ENCODE data around the gene POGZ. TPM values are rescaled to one million over a fixed set of nuclear protein-coding genes. Genes with fewer than 3 reads are reported as not detected.

POGZ gene
- total RNA-seq, 1 donor from 2014 or later, result 60.6 TPM

- Histone ChIP-seq H3K27ac (no peak overlapping the region), H3K27me3 (no peaks in the 10 kb centered on the region), H3K9me3 (no peaks in the 10 kb centered on the region), H3K4me3 (no peak overlapping the region), H3K36me3 (peaks cover 0 to 78% of the 10 kb centered on the region in 2 donors), H3K4me1 (no peaks in the 10 kb centered on the region)
- DNase-seq (ENCODE audit: extremely low spot score in 2 of 2), result no peak
- TF ChIP-seq CTCF (IDR thresholded peaks at IDR 0.05) (no peak), POLR2AphosphoS5 (IDR thresholded peaks at IDR 0.05; ENCODE audit: insufficient read depth in 1 of 2, low read depth in 1 of 2) (no peak), POLR2A (IDR thresholded peaks at IDR 0.05) (no peak)
- intact Hi-C loops (cut with DNase I), result loop anchor here (5.0 kb wide), 1 partner anchor 107 kb away; no protein-coding TSS in a partner anchor
These were observed 50.4 kb downstream of the POGZ start for GRCh38 chr1:151408891-151409290.

- H3K27me3 ChIP-seq, result no peaks in the 10 kb centered on the region
- H3K27ac ChIP-seq, result no peak overlapping the region
- H3K4me3 ChIP-seq, result no peak overlapping the region
- peaks cover 0 to 78% of the 10 kb centered on the region in 2 donors for H3K36me3 ChIP-seq
- DNase-seq (ENCODE audit: extremely low spot score in 2 of 2), result no peak
- intact Hi-C loops (cut with DNase I), result loop anchor here (5.0 kb wide), 1 partner anchor 105 kb away; no protein-coding TSS in a partner anchor
- no peaks in the 10 kb centered on the region for H3K9me3 ChIP-seq
- H3K4me1 ChIP-seq, result no peaks in the 10 kb centered on the region
- TF ChIP-seq POLR2A (IDR thresholded peaks at IDR 0.05) (no peak), POLR2AphosphoS5 (IDR thresholded peaks at IDR 0.05; ENCODE audit: insufficient read depth in 1 of 2, low read depth in 1 of 2) (no peak), CTCF (IDR thresholded peaks at IDR 0.05) (no peak)
These were observed 52.0 kb downstream of the POGZ start for GRCh38 chr1:151407304-151407703.

GRCh38 chr1:151406176-151406575 lies 53.1 kb downstream of the POGZ start:
- H3K36me3 ChIP-seq, result peaks cover 0 to 78% of the 10 kb centered on the region in 2 donors
- no peak for DNase-seq (ENCODE audit: extremely low spot score in 2 of 2)
- H3K4me1 ChIP-seq, result peaks cover 7% of the 10 kb centered on the region
- no peak overlapping the region for H3K4me3 ChIP-seq
- H3K27ac ChIP-seq, result no peak overlapping the region
- TF ChIP-seq POLR2AphosphoS5 (IDR thresholded peaks at IDR 0.05; ENCODE audit: insufficient read depth in 1 of 2, low read depth in 1 of 2), result no peak
- no peak for TF ChIP-seq POLR2A (IDR thresholded peaks at IDR 0.05)
- TF ChIP-seq CTCF (IDR thresholded peaks at IDR 0.05), result no peak
- no peaks in the 10 kb centered on the region for H3K27me3 ChIP-seq
- intact Hi-C loops (cut with DNase I), result loop anchor here (5.0 kb wide), 1 partner anchor 104 kb away; no protein-coding TSS in a partner anchor
- no peaks in the 10 kb centered on the region for H3K9me3 ChIP-seq

- no peak for DNase-seq (ENCODE audit: extremely low spot score in 2 of 2)
- no peak overlapping the region for H3K4me3 ChIP-seq
- no peaks in the 10 kb centered on the region for H3K27me3 ChIP-seq
- peaks cover 0 to 75% of the 10 kb centered on the region in 2 donors for H3K36me3 ChIP-seq
- peaks cover 15% of the 10 kb centered on the region for H3K4me1 ChIP-seq
- intact Hi-C loops (cut with DNase I), result loop anchor here (5.0 kb wide), 1 partner anchor 103 kb away; no protein-coding TSS in a partner anchor
- TF ChIP-seq CTCF (IDR thresholded peaks at IDR 0.05) (no peak), POLR2A (IDR thresholded peaks at IDR 0.05) (no peak), POLR2AphosphoS5 (IDR thresholded peaks at IDR 0.05; ENCODE audit: insufficient read depth in 1 of 2, low read depth in 1 of 2) (no peak)
- H3K27ac ChIP-seq, result no peak overlapping the region
- no peaks in the 10 kb centered on the region for H3K9me3 ChIP-seq
These were observed 53.9 kb downstream of the POGZ start for GRCh38 chr1:151405187-151405951.

- intact Hi-C loops (cut with DNase I), result no loop called here
These were observed 55.7 kb downstream of the POGZ start for GRCh38 chr1:151403612-151404011.

More at GRCh38 chr1:151403612-151404011, 55.7 kb downstream of the POGZ start:
- Histone ChIP-seq H3K4me1 (peaks cover 22% of the 10 kb centered on the region), H3K27me3 (no peaks in the 10 kb centered on the region), H3K4me3 (no peak overlapping the region), H3K36me3 (peaks cover 0 to 58% of the 10 kb centered on the region in 2 donors), H3K9me3 (no peaks in the 10 kb centered on the region), H3K27ac (no peak overlapping the region)
- DNase-seq (ENCODE audit: extremely low spot score in 2 of 2), result no peak
- no peak for TF ChIP-seq POLR2A (IDR thresholded peaks at IDR 0.05)
- no peak for TF ChIP-seq POLR2AphosphoS5 (IDR thresholded peaks at IDR 0.05; ENCODE audit: insufficient read depth in 1 of 2, low read depth in 1 of 2)
- no peak for TF ChIP-seq CTCF (IDR thresholded peaks at IDR 0.05)
